CD14-positive monocyte (primary cell): ENCODE data around the gene IER2. TPM values are rescaled to one million over a fixed set of nuclear protein-coding genes. Genes with fewer than 3 reads are reported as not detected.

Source experiments
- DNase-seq, 3 donors: peaks; one replicate each; pipeline ENCODE4 v3.0.0-alpha.2; 2011 to 2022
- H2AFZ ChIP-seq: 2 replicates; pipeline ENCODE4 v1.6.0; 2012; ENCODE audit warnings: mild to moderate bottlenecking, low read depth, low read length, inconsistent platforms; ENCODE audit not compliant: insufficient read depth, poor library complexity, severe bottlenecking
- H3K27ac ChIP-seq, 2 donors: 1 replicate in 1 of 2; 2 replicates in 1 of 2; pipeline ENCODE4 v1.5.1; 2012 to 2013; ENCODE audit warnings: low read length in 2 of 2, control low read depth in 1 of 2, inconsistent platforms in 1 of 2, low read depth in 1 of 2, mild to moderate bottlenecking in 1 of 2
- H3K27me3 ChIP-seq, 2 donors: one replicate each; pipeline versions ENCODE4 v1.6.0 to v1.6.1; 2011 to 2013; ENCODE audit warnings: low read length in 2 of 2; ENCODE audit not compliant: control insufficient read depth in 2 of 2, insufficient read depth in 2 of 2
- H3K36me3 ChIP-seq, 2 donors: replicated peaks in 1 of 2; 1 replicate in 1 of 2; 2 replicates in 1 of 2; pipeline versions ENCODE4 v1.5.1 to v1.6.1; 2012 to 2013; ENCODE audit warnings: low read length in 2 of 2, control low read depth in 1 of 2, inconsistent platforms in 1 of 2, mild to moderate bottlenecking in 1 of 2; ENCODE audit not compliant: insufficient read depth in 2 of 2, control insufficient read depth in 1 of 2
- H3K4me1 ChIP-seq, 2 donors: 1 replicate in 1 of 2; 2 replicates in 1 of 2; pipeline versions ENCODE4 v1.5.1 to v1.6.1; 2012 to 2013; ENCODE audit warnings: low read length in 2 of 2, control low read depth in 1 of 2, inconsistent platforms in 1 of 2, mild to moderate bottlenecking in 1 of 2, moderate library complexity in 1 of 2; ENCODE audit not compliant: insufficient read depth in 2 of 2, control insufficient read depth in 1 of 2
- H3K4me2 ChIP-seq: replicated peaks from 2 replicates; pipeline ENCODE3; 2012; ENCODE audit warnings: low read length, moderate library complexity, mild to moderate bottlenecking; ENCODE audit not compliant: poor library complexity, severe bottlenecking; ENCODE audit errors: extremely low read depth
- H3K4me3 ChIP-seq, 3 experiments: fragments of 200-600 bp in 1 of 3; sonication (generic) in 1 of 3; replicated peaks in 1 of 3; 1 replicate in 2 of 3; 2 replicates in 1 of 3; pipeline ENCODE4 v1.5.1; 2011 to 2013; ENCODE audit warnings: low read length in 3 of 3, mild to moderate bottlenecking in 3 of 3, control low read depth in 2 of 3, low read depth in 2 of 3, inconsistent platforms in 1 of 3, moderate library complexity in 1 of 3
- H3K79me2 ChIP-seq: 2 replicates; pipeline ENCODE4 v1.6.0; 2012; ENCODE audit warnings: mild to moderate bottlenecking, control low read depth, inconsistent platforms, low read length, moderate library complexity; ENCODE audit not compliant: insufficient read depth
- H3K9ac ChIP-seq: 2 replicates; pipeline ENCODE4 v1.6.0; 2017; ENCODE audit warnings: low read length, mild to moderate bottlenecking; ENCODE audit not compliant: insufficient read depth, poor library complexity, severe bottlenecking
- H3K9me3 ChIP-seq, 2 donors: replicated peaks in 1 of 2; 1 replicate in 1 of 2; 2 replicates in 1 of 2; pipeline versions ENCODE4 v1.5.1 to v1.6.1; 2012 to 2013; ENCODE audit warnings: low read length in 2 of 2, control low read depth in 1 of 2; ENCODE audit not compliant: control insufficient read depth in 1 of 2, insufficient read depth in 1 of 2
- H4K20me1 ChIP-seq: 2 replicates; pipeline ENCODE4 v1.6.0; 2012; ENCODE audit warnings: mild to moderate bottlenecking, low read length, control low read depth, moderate library complexity; ENCODE audit not compliant: insufficient read depth
- H3K27ac Mint-ChIP-seq, 7 donors: one replicate each; pipeline ENCODE4 v1.8.0; 2020; ENCODE audit warnings: mild to moderate bottlenecking in 7 of 7, mixed read lengths in 7 of 7, moderate library complexity in 6 of 7, inconsistent platforms in 2 of 7
- H3K27me3 Mint-ChIP-seq, 3 donors: one replicate each; pipeline ENCODE4 v1.8.0; 2021 to 2022; ENCODE audit warnings: low read depth in 3 of 3, mild to moderate bottlenecking in 3 of 3, mixed read lengths in 3 of 3, moderate library complexity in 3 of 3, inconsistent platforms in 1 of 3
- H3K36me3 Mint-ChIP-seq, 2 donors: one replicate each; pipeline ENCODE4 v1.8.0; 2020; ENCODE audit warnings: mixed read lengths in 2 of 2, inconsistent platforms in 1 of 2, mild to moderate bottlenecking in 1 of 2
- H3K4me1 Mint-ChIP-seq: one replicate; pipeline ENCODE4 v1.8.0; 2020; ENCODE audit warnings: mild to moderate bottlenecking, mixed read lengths
- H3K4me3 Mint-ChIP-seq, 2 donors: one replicate each; pipeline ENCODE4 v1.8.0; 2020; ENCODE audit warnings: mild to moderate bottlenecking in 2 of 2, mixed read lengths in 2 of 2, moderate library complexity in 1 of 2
- H3K9me3 Mint-ChIP-seq, 7 donors: one replicate each; pipeline ENCODE4 v1.8.0; 2020 to 2022; ENCODE audit warnings: mixed read lengths in 7 of 7, mild to moderate bottlenecking in 6 of 7, moderate library complexity in 6 of 7, inconsistent platforms in 2 of 7
- WGBS: methylation state at CpG from one replicate; pipeline ENCODE4 v1.1.5; 2013; ENCODE audit warnings: missing lambda C conversion rate; ENCODE audit not compliant: insufficient coverage; 5-methylcytosine and 5-hydroxymethylcytosine counted together
- intact Hi-C, 2 donors: fragments of 100-400 bp; cut with micrococcal nuclease; formaldehyde crosslinking; loops; one replicate each; pipeline versions ENCODE4 v1.15.0 to v1.15.1; 2023
- polyA plus RNA-seq, 3 donors: library from polyadenylated mRNA; depleted of rRNA in 1 of 3; unstranded in 2 of 3; stranded (reverse) in 1 of 3; fragments of 300-500 nt in 2 of 3; fragments of >200 nt in 1 of 3; fragmentation: Illumina TruSeq in 2 of 3; gene quantifications; 1 replicate in 2 of 3; 2 replicates in 1 of 3; pipeline ENCODE4 v1.2.3, GENCODE V29; 2012 to 2021
- TF ChIP-seq, protein P1 (sequence below): fragments of 200-600 bp; IDR thresholded peaks from one replicate; pipeline ENCODE4 v1.8.0; 2022; ENCODE audit warnings: antibody characterized with exemption, mild to moderate bottlenecking

Gene IER2
- polyA plus RNA-seq, 3 donors, result 355 to 804 (median 601) TPM

DNA sequence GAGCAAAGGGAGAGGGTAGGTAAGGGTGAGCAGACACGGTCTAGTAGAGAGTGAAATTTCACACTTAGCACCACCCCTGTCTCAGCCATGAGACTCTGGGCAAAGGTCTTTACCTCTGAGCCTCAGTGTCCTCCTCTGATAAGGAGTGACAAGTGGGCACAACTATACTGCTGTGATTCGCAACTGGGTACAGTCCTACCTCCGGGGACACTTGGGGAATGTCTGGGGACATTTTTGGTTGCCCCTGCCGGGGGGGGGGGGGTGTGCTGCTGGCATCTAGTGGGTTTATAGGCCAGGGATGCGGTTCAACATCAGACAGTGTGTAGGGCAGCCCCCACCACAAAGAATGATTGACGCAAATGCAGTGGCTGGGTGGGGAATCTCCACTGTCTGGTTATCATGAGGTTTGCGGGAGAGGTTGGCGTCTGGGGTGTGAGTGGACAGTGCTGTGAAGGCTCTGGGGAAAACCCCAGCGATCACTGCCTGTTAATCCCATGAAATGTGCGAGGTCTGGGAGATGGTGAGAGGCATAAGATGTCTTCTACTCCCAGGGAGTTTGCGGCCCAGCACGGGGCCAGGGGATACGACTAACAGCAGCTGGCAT, 27.8 kb upstream of the IER2 start:
- no peak overlapping the region for H3K27ac Mint-ChIP-seq
- H3K9me3 Mint-ChIP-seq, result peaks cover 0 to 1% (median 0%) of the 10 kb centered on the region in 7 donors
- H3K36me3 ChIP-seq, result peaks cover 5 to 44% of the 10 kb centered on the region in 2 donors
- DNase-seq, result no peak
- H3K4me1 ChIP-seq, result peaks cover 20 to 29% of the 10 kb centered on the region in 2 donors
- H3K4me3 ChIP-seq, result no peak overlapping the region
- H3K9me3 ChIP-seq, result no peaks in the 10 kb centered on the region
- no peak overlapping the region for H3K4me2 ChIP-seq
- WGBS, result 100% methylated on average over 8 of the region's 13 CpGs
- H3K4me1 Mint-ChIP-seq, result peaks cover 38% of the 10 kb centered on the region
- no peaks in the 10 kb centered on the region for H3K27me3 ChIP-seq
- no peaks in the 10 kb centered on the region for H3K27me3 Mint-ChIP-seq
- no peak overlapping the region for H3K9ac ChIP-seq
- peaks cover 17 to 36% of the 10 kb centered on the region in 2 donors for H3K36me3 Mint-ChIP-seq
- intact Hi-C loops, result no loop called here
- H3K4me3 Mint-ChIP-seq, result no peak overlapping the region
- no peak overlapping the region for H2AFZ ChIP-seq
- H3K79me2 ChIP-seq, result peaks cover 88% of the 10 kb centered on the region
- H3K27ac ChIP-seq, result no peak overlapping the region
- peaks cover 71% of the 10 kb centered on the region for H4K20me1 ChIP-seq
- TF ChIP-seq, protein P1, sequence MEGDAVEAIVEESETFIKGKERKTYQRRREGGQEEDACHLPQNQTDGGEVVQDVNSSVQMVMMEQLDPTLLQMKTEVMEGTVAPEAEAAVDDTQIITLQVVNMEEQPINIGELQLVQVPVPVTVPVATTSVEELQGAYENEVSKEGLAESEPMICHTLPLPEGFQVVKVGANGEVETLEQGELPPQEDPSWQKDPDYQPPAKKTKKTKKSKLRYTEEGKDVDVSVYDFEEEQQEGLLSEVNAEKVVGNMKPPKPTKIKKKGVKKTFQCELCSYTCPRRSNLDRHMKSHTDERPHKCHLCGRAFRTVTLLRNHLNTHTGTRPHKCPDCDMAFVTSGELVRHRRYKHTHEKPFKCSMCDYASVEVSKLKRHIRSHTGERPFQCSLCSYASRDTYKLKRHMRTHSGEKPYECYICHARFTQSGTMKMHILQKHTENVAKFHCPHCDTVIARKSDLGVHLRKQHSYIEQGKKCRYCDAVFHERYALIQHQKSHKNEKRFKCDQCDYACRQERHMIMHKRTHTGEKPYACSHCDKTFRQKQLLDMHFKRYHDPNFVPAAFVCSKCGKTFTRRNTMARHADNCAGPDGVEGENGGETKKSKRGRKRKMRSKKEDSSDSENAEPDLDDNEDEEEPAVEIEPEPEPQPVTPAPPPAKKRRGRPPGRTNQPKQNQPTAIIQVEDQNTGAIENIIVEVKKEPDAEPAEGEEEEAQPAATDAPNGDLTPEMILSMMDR, result no peak

DNA sequence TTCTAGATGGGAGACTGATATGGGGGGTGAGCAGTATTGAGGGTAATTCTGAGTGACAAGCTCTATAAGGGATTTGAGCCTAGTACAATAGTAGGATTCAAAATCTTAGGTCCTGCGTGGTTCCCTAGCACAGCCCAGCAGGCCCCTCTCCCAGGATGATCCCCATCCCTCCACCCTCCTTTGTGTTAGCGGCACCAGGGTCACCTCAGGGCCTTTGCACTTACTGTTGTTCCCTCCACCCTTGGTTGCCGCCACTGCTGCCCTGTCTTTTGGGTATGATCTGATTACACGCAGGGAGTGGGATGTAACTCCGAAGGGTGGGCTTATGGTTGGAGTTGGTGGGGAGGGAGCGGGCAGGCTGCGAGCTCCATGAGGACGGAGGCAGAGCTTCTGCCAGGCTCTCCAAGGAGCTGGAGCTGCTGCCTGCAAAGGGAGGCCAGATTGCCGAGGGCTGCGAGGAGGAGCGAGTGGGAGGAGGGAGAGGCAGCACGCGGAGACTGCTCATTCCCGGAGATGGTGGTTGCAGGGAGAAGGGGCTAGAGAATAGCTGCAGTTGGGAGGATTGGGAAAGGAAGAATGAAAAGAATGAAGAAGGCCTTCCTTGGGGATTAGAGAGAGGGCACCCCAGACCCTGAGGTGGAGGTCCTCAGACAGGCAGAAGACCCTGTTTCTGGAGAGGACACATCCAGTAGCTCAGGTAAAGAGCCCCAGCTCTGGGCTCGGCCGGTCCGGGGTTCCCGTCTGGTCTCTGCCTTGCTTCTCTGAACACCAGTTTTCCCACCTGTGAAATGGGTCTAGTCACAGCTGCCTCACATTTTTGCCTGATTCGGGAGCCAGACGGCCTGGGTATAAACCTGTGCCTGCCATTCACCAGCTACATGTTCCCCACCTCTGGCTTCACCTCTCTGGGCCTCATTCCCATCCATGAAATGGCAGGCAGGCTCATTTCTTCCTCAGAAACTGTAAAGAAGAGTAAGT, 26.9 kb upstream of the IER2 start:
- H3K4me2 ChIP-seq, result no peak overlapping the region
- Mint-ChIP-seq H3K4me1 (peaks cover 37% of the 10 kb centered on the region), H3K4me3 (no peak overlapping the region), H3K27me3 (no peaks in the 10 kb centered on the region), H3K27ac (peak overlapping the region in 2 of 7 donors; percentile 50 to 75), H3K36me3 (peaks cover 17 to 36% of the 10 kb centered on the region in 2 donors), H3K9me3 (peaks cover 0 to 1% (median 0%) of the 10 kb centered on the region in 7 donors)
- TF ChIP-seq, protein P1, result no peak
- H3K27ac ChIP-seq, result no peak overlapping the region
- 95% methylated on average over 16 of the region's 20 CpGs for WGBS
- no peak overlapping the region for H2AFZ ChIP-seq
- DNase-seq, result no peak
- intact Hi-C loops, result no loop called here
- no peaks in the 10 kb centered on the region for H3K9me3 ChIP-seq
- peaks cover 5 to 44% of the 10 kb centered on the region in 2 donors for H3K36me3 ChIP-seq
- peaks cover 16 to 23% of the 10 kb centered on the region in 2 donors for H3K4me1 ChIP-seq
- H3K9ac ChIP-seq, result no peak overlapping the region
- H3K27me3 ChIP-seq, result no peaks in the 10 kb centered on the region
- peaks cover 80% of the 10 kb centered on the region for H4K20me1 ChIP-seq
- H3K4me3 ChIP-seq, result no peak overlapping the region
- peaks cover 96% of the 10 kb centered on the region for H3K79me2 ChIP-seq
